ENCODE data around the gene RBM20. TPM values are rescaled to one million over a fixed set of nuclear protein-coding genes. Genes with fewer than 3 reads are reported as not detected.
A peak's percentile ranks its signal among the peaks of the same experiment; 100 is the strongest.
"Not testable (repeated sequence)": the region's sequence is repeated elsewhere in the genome, so short reads cannot be mapped to it uniquely, and the experiment has no call there.

RBM20 gene
- total and polyA plus RNA-seq, 5 donors: 34.3 to 92.0 (median 66.6) TPM

DNA sequence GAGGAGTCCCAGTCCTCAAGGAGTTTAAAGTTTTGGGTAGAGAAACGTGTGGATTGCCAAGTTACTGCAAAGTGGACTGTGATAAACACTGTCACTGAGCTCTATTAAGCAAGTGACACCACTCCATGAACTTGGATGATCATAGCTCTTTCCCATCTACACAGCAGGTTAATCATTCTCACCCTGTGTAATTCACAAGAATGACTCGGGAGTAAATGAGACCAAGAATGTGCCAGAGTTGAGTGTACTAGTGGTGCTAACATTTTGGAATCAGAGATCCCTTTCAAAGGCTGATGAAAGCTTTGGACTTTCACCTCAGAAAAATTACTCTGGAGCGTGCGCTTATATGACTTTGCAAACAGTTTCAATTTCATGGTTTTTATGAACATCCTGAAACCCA is 80.8 kb downstream of the RBM20 start:
- H3K4me3 ChIP-seq (ENCODE audit: low read length): no peak overlapping the region
- H3K4me1 ChIP-seq (ENCODE audit: control insufficient read depth, insufficient read depth, low read length): peaks cover 13% of the 10 kb centered on the region
- no peak for DNase-seq
- peak overlapping the region; percentile 70 for H3K27ac ChIP-seq (ENCODE audit: low read length)
- whole genome bisulfite sequencing: 52% methylated on average over 4 of the region's 4 CpGs
- intact Hi-C loops (cut with DNase I): no loop called here
- H3K27me3 ChIP-seq (ENCODE audit: control insufficient read depth, insufficient read depth): no peaks in the 10 kb centered on the region
- peak; percentile 49 to 67 for ATAC-seq
- H3K9me3 ChIP-seq (ENCODE audit: control insufficient read depth, low read length): no peaks in the 10 kb centered on the region

DNA sequence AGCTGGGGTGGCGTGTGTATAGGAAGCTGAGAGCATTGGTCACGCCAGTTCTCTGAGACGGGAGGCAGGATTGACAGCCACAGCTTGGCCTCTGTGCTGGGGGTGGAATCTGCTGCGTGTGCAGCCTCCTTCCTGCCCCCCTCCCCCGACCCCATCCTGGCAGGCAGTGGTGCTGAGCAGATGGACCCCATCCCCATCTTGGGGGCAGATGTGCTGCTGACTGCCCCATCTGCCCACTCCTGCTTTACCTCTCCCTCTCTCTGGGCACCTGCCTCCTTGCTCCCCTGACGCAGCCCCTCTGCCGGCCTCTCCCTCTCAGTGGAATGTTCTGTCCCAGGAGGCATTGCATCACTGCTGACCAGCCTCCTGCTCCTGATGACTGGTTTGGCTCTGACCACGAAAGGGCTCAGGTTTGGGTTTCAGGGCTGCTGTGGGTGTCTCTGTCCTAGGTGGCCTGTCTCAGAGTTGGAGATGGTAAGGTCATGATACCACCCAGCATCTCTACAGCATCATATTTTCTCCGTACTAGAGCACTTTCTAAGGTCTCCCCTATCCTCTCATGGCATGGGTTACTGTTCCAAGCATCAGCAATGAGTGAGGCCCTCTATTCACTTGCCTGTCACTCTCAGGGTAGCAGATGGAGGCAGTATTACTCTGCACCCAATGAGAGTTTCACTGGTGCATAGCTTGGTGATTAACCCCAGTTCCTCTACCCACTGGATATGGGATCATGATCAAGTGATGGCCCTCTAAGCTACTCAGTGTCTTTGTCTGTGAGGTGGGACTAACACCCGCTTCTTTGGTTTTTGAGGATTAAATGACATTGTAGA is 81.9 kb downstream of the RBM20 start:
- WGBS: 39% methylated on average over 10 of the region's 10 CpGs

GRCh38 chr10:110727785-110728184 is 83.6 kb downstream of the RBM20 start:
- WGBS: 94% methylated on average over 2 of the region's 2 CpGs
- DNase-seq; H3K27ac ChIP-seq (ENCODE audit: low read length); H3K4me3 ChIP-seq (ENCODE audit: low read length); intact Hi-C loops (cut with DNase I); ATAC-seq; H3K27me3 ChIP-seq (ENCODE audit: control insufficient read depth, insufficient read depth); H3K9me3 ChIP-seq (ENCODE audit: control insufficient read depth, low read length): not testable (repeated sequence)
- H3K4me1 ChIP-seq (ENCODE audit: control insufficient read depth, insufficient read depth, low read length): peaks cover 17% of the 10 kb centered on the region

More for the DNA sequence above, 81.9 kb downstream of the RBM20 start:
- Histone ChIP-seq H3K27ac (ENCODE audit: low read length) (peak overlapping the region; percentile 93), H3K27me3 (ENCODE audit: control insufficient read depth, insufficient read depth) (no peaks in the 10 kb centered on the region), H3K4me1 (ENCODE audit: control insufficient read depth, insufficient read depth, low read length) (peaks cover 17% of the 10 kb centered on the region), H3K4me3 (ENCODE audit: low read length) (no peak overlapping the region), H3K9me3 (ENCODE audit: control insufficient read depth, low read length) (no peaks in the 10 kb centered on the region)
- ATAC-seq (peak; percentile 65 to 80), DNase-seq (no peak)
- intact Hi-C loops (cut with DNase I): no loop called here

DNA sequence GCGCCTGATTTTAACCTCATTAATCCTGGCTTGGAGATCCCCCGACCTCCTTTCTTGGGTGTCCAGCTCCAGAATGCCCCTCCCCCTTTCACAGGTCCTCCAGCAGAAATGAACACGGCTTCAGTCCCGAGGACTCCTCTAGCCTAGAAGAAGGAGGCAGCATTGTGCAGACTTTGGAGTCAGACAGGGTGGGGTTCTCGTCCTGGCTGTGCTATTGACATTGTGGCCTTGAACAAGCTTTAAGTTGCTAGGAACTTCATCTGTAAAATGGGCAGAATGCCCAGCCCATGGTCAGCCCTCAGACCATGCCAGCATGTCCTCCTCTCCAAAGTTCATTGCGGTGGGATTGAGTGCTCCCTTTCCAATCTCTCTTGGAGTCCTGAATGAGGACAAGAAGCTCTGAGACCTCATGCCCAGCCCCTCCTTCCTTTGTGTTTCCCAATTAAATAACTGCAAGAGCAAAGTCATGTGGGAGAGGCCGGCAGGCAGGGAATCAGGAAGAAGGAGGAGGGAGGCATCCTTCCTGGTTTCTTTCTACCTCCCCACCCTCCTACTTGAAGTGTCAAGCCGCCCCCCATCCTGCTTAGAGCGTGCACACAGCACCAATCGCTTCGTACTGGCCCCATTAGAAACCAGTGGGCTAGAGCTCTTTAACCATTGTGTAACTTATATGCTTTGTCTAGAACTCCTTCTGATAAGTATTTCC is 86.4 kb downstream of the RBM20 start:
- Histone ChIP-seq H3K4me3 (ENCODE audit: low read length) (no peak overlapping the region), H3K27ac (ENCODE audit: low read length) (peak overlapping the region; percentile 76), H3K9me3 (ENCODE audit: control insufficient read depth, low read length) (no peaks in the 10 kb centered on the region), H3K27me3 (ENCODE audit: control insufficient read depth, insufficient read depth) (no peaks in the 10 kb centered on the region), H3K4me1 (ENCODE audit: control insufficient read depth, insufficient read depth, low read length) (peaks cover 19% of the 10 kb centered on the region)
- ATAC-seq: no peak
- 52% methylated on average over 11 of the region's 11 CpGs for WGBS
- intact Hi-C loops (cut with DNase I): no loop called here
- no peak for DNase-seq

- peaks cover 12% of the 10 kb centered on the region for H3K4me1 ChIP-seq (ENCODE audit: control insufficient read depth, insufficient read depth, low read length)
- peak overlapping the region; percentile 75 for H3K27ac ChIP-seq (ENCODE audit: low read length)
- intact Hi-C loops (cut with DNase I): no loop called here
- H3K4me3 ChIP-seq (ENCODE audit: low read length): peak overlapping the region; percentile 30
- no peaks in the 10 kb centered on the region for H3K27me3 ChIP-seq (ENCODE audit: control insufficient read depth, insufficient read depth)
- WGBS: 59% methylated on average over 16 of the region's 16 CpGs
- no peaks in the 10 kb centered on the region for H3K9me3 ChIP-seq (ENCODE audit: control insufficient read depth, low read length)
- DNase-seq: no peak
- peak; percentile 7 to 28 for ATAC-seq
Observed at GRCh38 chr10:110733218-110733952, 89.2 kb downstream of the RBM20 start.

GRCh38 chr10:110735620-110736027 is 91.5 kb downstream of the RBM20 start:
- Histone ChIP-seq H3K27ac (ENCODE audit: low read length) (no peak overlapping the region), H3K4me1 (ENCODE audit: control insufficient read depth, insufficient read depth, low read length) (peaks cover 22% of the 10 kb centered on the region), H3K27me3 (ENCODE audit: control insufficient read depth, insufficient read depth) (no peaks in the 10 kb centered on the region), H3K4me3 (ENCODE audit: low read length) (no peak overlapping the region), H3K9me3 (ENCODE audit: control insufficient read depth, low read length) (no peaks in the 10 kb centered on the region)
- ATAC-seq (no peak), DNase-seq (no peak)
- intact Hi-C loops (cut with DNase I): no loop called here
- WGBS: 86% methylated on average over 6 of the region's 6 CpGs

DNA sequence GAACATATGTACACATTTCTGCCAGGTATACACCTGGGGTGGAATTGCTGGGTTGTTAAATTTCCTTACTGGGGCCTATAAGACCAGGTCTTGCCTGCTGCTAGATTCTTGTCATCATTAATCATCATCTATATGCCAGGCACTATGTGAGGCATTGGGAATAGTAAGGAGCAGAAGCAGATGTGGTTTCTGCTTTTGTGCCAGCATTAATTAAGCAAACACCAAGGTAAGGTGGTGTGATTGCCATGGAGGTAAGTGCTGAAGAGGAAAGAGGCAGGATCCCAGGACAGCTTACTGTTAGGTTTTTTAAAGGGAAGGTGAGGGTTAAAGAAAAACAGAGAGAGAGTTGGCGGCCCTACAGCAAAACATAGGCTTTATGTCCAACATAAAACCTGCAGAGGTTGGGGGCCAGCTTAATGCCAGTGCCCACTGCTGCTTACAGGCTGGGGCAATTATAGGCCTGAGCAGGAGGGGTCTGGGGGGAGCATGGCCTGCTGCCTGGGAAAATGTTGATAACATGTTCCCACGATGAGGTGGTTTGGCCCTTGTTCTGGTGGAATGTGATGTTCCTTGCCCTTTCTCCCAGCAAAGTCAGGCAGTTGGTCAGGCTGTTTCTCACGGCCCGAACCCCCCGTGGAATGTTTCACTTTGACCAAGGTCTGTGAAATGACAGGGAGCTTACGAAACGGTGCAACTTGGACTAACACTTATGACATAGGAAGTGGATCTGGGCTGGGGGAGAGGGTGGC is 93.9 kb downstream of the RBM20 start:
- H3K27me3 ChIP-seq (ENCODE audit: control insufficient read depth, insufficient read depth): no peaks in the 10 kb centered on the region
- no peaks in the 10 kb centered on the region for H3K9me3 ChIP-seq (ENCODE audit: control insufficient read depth, low read length)
- peak; percentile 59 to 61 for ATAC-seq
- H3K27ac ChIP-seq (ENCODE audit: low read length): peak overlapping the region; percentile 96
- WGBS: 29% methylated on average over 7 of the region's 7 CpGs
- DNase-seq: peak in 2 of 3 donors; percentile 35 to 64
- intact Hi-C loops (cut with DNase I): no loop called here
- H3K4me1 ChIP-seq (ENCODE audit: control insufficient read depth, insufficient read depth, low read length): peaks cover 21% of the 10 kb centered on the region
- H3K4me3 ChIP-seq (ENCODE audit: low read length): no peak overlapping the region

- peak overlapping the region; percentile 37 for H3K27ac ChIP-seq (ENCODE audit: low read length)
- H3K4me3 ChIP-seq (ENCODE audit: low read length): no peak overlapping the region
- 64% methylated on average over 7 of the region's 7 CpGs for WGBS
- H3K9me3 ChIP-seq (ENCODE audit: control insufficient read depth, low read length): no peaks in the 10 kb centered on the region
- intact Hi-C loops (cut with DNase I): loop anchor here in 1 of 4 donors (10.0 kb wide), 1 partner anchor 155 kb away; no protein-coding TSS in a partner anchor
- no peak for DNase-seq
- H3K27me3 ChIP-seq (ENCODE audit: control insufficient read depth, insufficient read depth): no peaks in the 10 kb centered on the region
- peaks cover 18% of the 10 kb centered on the region for H3K4me1 ChIP-seq (ENCODE audit: control insufficient read depth, insufficient read depth, low read length)
- peak in 1 of 2 donors; percentile 22 for ATAC-seq
Observed at GRCh38 chr10:110739811-110740271, 95.7 kb downstream of the RBM20 start.

GRCh38 chr10:110742801-110743200 is 98.7 kb downstream of the RBM20 start:
- no peaks in the 10 kb centered on the region for H3K9me3 ChIP-seq (ENCODE audit: control insufficient read depth, low read length)
- H3K27me3 ChIP-seq (ENCODE audit: control insufficient read depth, insufficient read depth): no peaks in the 10 kb centered on the region
- 59% methylated on average over 6 of the region's 6 CpGs for WGBS
- peak overlapping the region; percentile 49 for H3K27ac ChIP-seq (ENCODE audit: low read length)
- ATAC-seq: peak; percentile 70 to 72
- peak; percentile 56 to 84 (median 76) for DNase-seq
- H3K4me3 ChIP-seq (ENCODE audit: low read length): no peak overlapping the region
- intact Hi-C loops (cut with DNase I): loop anchor here in 1 of 4 donors (10.0 kb wide), 1 partner anchor 152 kb away; no protein-coding TSS in a partner anchor
- H3K4me1 ChIP-seq (ENCODE audit: control insufficient read depth, insufficient read depth, low read length): peaks cover 20% of the 10 kb centered on the region

- peaks cover 13% of the 10 kb centered on the region for H3K4me1 ChIP-seq (ENCODE audit: control insufficient read depth, insufficient read depth, low read length)
- no peaks in the 10 kb centered on the region for H3K9me3 ChIP-seq (ENCODE audit: control insufficient read depth, low read length)
- no peak for ATAC-seq
- intact Hi-C loops (cut with DNase I): loop anchor here (5.0 to 10.0 kb wide), 3 partner anchors 148 to 153 kb away; no protein-coding TSS in a partner anchor
- no peak for DNase-seq
- peak overlapping the region; percentile 90 for H3K27ac ChIP-seq (ENCODE audit: low read length)
- H3K4me3 ChIP-seq (ENCODE audit: low read length): no peak overlapping the region
- 42% methylated on average over 5 of the region's 5 CpGs for WGBS
- no peaks in the 10 kb centered on the region for H3K27me3 ChIP-seq (ENCODE audit: control insufficient read depth, insufficient read depth)
Observed at GRCh38 chr10:110744782-110745181, 100.6 kb downstream of the RBM20 start.

Measured in right cardiac atrium (tissue), 5 donors.